Inflammatory macrophage (primary cell): ENCODE data around the gene LRRN4.

ENCODE experiments used
- DNase-seq, 2 donors: peaks; one replicate each; pipeline ENCODE4 v3.0.0-alpha.2; 2020 to 2022

The LRRN4 gene

DNA sequence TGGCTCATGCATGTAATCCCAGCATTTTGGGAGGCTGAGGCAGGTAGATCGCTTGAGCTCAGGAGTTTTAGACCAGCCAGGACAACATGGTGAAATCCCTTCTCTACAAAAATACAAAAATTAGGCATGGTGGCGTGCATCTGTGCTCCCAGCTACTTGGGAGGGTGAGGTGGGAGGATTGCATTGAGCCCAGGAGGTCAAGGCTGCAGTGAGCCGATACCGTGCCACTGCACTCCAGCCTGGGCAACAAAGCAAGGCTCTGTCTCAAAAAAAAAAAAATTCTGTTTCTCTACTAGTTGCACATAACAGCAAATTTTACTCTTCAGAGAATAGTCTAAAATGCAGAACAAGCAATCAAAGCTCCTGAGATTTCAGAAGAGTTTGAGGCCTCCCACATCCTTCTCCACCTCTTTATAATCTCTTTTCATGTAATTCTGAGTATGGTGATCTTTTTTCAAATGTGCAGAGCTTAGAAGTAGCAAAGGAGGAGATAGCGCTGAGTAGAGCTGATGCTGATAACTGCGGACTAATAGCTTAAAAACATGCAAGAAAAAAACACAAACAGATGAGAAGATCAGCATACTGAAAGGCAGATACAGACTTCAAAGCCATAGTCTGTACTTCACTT lies 23.3 kb downstream of the LRRN4 start:
- no peak for DNase-seq

DNA sequence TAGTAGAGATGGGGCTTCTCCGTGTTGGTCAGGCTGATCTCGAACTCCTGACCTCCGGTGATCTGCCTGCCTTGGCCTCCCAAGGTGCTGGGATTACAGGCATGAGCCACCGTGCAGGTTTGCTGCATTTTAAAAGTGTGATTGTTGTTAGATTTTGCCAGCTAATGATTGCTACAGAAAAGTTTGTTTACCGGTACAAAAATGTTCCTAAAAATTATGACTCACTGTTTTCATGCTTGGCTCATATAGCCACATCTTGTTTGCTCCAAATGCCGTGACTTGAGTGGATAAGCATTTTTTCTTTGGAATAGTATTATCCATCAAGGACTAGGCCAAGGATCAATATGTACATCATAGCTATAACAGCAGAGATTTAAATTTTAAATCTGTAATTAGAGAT lies 24.3 kb downstream of the LRRN4 start:
- DNase-seq, result no peak

GRCh38 chr20:6028818-6029217 lies 25.0 kb downstream of the LRRN4 start:
- no peak for DNase-seq

DNA sequence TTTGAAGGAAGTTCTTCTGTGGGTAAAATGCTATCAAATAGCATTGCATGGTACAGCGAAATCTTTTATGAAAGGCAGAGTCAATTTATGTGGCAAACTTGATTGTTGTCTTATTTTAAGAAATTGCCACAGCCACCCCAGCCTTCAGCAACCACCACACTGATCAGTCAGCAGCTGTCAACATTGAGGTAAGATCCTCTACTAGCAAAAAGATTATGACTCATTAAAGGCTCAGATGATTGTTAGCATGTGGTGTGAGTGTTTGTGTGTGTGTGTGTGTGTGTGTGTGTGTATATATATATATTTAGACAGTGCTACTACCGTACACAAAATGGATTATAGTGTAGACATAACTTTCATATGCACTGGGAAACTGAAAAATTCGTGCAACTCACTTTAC lies 27.8 kb downstream of the LRRN4 start:
- DNase-seq, result peak; percentile 42 to 46

DNA sequence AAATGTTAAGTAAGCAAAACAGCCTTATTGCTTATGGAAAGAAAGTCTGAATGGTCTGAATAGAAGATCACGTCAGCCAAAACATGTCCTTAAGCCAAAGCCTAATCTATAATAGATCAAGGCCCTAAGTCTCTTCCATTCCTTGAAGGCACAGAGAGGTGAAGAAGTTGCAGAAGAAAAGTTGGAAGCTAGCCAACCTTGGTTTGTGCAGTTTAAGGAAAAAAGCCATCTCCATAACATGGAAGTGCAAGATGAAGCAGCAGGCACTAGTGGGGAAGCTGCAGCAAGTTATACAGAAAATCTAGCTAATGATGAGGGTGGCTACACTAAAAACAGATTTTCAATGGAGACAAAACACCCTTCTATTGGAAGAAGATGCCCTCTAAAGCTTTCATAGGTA lies 29.1 kb downstream of the LRRN4 start:
- peak; percentile 44 to 47 for DNase-seq

GRCh38 chr20:6017880-6018279 lies 36.0 kb downstream of the LRRN4 start:
- no peak for DNase-seq

DNA sequence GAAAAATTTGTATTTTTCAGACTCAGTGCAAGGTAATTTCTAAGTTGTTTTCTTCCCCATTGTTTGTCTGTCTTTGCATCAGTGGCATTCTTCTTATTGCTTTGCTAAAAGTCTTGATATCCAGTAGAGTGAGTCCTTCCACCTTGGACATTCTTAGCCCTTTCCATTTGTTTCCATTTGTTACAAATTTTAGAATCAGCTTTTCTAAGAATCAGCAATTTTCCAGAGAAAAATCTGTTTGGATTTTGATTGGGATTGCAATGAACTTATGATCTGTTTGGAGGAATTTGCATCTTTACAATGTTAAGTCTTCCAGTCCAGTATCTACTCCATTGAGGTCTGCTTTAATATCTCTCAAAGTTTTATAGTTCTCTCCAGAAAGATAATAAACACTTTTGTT lies 36.4 kb downstream of the LRRN4 start:
- DNase-seq, result no peak

DNA sequence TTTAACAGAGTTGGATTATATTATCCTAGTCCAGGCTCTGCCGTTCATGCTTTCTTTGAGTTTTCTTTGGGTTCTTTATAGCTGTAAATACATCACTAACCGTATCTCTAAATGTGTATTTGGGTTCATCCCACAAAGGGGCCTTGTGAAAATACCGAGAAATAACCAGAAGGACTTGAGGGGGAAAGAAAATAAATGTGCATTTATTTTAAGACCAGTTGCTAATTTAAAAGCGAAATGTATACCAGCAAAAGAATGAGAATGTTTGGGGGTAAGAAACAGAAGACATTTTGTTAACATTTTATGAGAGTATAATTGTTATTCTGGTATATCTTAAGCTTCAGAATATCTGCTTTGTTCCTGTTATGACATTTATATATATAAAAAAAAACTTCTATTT lies 38.9 kb downstream of the LRRN4 start:
- DNase-seq, result no peak

DNA sequence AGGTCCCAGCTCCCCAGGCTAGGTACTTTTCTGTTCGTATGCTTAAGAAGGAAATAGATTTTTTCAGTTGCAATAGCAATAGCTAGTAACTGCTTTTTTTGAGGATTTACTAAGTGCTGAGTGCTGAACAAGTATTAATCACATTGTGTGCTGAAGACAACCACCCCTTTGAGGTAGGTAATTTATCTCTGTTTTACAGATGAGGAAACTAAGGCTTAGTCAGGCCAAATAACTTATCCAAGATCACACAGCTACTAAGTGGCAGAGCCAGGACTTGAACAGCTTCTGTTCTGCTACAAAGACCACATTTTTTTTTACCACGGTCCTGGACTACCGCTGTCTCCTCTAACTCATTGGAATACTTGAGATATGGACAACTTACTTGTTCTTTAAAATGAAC lies 39.8 kb downstream of the LRRN4 start:
- no peak for DNase-seq

- no peak for DNase-seq
These were observed 41.7 kb downstream of the LRRN4 start for GRCh38 chr20:6012179-6012578.

- DNase-seq, result peak; percentile 93 to 94
These were observed 45.6 kb downstream of the LRRN4 start for GRCh38 chr20:6008254-6008653.

DNA sequence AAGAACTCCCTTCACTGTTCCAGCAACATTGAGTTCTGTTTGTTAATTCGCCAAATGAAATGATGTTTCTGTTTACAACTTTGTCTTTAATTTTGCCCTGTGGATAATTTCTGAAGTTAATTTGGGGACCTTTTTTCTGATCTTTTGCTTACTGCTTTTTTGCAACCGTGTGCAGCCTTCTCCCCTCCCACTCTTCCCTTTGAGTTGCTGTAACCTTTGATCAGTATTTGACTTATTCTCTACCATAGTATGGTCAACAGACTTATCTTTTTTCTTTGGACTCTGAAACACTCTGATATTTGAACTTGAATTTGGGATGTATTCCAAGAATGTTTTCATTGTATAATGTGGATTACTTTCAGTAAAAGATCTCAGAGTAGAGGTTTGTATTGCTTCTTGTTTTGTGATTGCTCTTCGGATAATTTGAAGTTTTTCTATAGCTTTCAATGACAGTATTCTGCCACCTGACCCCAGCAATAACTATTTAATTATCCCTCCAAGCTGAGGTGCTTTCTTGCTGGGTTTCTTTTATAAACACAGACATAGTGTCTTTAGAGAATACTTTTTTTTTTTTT lies 46.2 kb downstream of the LRRN4 start:
- DNase-seq, result peak in 1 of 2 donors; percentile 8

GRCh38 chr20:6007094-6007528 lies 46.7 kb downstream of the LRRN4 start:
- peak in 1 of 2 donors; percentile 24 for DNase-seq

DNA sequence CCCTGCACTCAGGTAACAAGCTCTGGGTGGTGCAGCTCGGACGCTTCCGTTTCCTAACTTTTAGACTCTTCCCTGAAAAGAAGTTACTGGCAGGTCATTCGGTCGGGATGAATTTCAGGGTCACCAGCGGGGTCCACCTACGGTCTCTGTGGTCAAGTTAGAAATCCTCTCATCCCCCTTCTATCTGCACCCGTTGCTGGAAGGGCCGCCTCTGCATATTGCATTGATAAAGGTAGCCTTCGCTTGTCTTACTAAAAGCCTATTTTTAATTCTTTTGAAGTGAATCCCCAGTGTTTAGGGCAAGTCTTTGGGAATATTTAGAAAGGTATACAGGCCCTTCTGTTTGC lies 47.3 kb downstream of the LRRN4 start:
- no peak for DNase-seq

DNA sequence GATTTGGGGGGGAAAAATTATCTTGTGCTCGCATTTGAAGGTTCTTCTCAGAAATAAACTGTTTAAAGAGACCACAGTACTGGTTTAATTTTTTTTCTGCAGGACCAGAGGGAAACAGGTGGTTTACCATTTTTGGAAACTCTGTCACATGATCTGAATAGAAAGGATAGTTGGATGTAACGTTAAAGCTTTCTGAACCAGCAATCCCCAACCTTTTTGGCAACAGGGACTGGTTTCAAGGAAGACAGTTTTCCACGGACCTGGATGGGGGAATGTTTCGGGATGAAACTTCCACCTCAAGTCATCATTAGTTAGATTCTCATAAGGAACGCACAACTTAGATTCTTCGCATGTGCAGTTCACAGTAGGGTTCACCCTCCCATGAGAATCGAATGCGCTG lies 53.0 kb downstream of the LRRN4 start:
- no peak for DNase-seq

DNA sequence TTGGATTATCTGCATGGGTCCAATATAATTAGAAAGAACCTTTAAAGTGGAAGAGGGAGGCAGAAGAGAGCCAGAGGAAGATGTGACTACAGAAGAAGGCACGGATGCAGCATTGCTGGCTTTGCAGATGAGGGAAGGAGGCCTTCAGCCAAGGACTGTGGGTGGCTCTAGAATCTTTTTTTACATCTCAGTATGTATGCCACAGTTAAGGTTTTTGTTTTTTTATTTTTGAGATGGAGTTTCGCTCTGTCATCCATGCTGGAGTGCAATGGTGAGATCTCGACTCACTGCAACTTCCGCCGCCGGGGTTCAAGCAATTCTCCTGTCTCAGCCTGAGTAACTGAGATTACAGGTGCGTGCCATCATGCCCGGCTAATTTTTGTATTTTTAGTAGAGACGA lies 54.1 kb downstream of the LRRN4 start:
- no peak for DNase-seq

DNA sequence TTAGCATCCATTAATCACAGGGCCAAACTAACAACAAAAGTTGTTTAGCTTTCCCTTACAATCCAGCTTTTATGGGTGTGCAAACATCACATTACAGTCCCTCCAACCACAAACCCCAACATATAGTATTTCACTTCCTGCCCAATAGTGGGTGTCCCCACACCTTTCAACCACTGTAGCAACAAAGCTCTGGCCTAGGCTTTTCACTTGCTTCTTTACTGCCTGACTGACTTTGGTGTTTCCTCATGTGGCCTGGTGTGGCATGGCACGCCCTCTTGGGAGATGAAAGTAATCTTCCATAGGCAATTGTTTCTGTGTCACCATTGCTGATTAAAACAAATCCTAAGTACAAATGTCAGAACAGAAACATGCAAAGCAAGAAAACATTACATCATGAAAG lies 57.1 kb downstream of the LRRN4 start:
- DNase-seq, result no peak

DNA sequence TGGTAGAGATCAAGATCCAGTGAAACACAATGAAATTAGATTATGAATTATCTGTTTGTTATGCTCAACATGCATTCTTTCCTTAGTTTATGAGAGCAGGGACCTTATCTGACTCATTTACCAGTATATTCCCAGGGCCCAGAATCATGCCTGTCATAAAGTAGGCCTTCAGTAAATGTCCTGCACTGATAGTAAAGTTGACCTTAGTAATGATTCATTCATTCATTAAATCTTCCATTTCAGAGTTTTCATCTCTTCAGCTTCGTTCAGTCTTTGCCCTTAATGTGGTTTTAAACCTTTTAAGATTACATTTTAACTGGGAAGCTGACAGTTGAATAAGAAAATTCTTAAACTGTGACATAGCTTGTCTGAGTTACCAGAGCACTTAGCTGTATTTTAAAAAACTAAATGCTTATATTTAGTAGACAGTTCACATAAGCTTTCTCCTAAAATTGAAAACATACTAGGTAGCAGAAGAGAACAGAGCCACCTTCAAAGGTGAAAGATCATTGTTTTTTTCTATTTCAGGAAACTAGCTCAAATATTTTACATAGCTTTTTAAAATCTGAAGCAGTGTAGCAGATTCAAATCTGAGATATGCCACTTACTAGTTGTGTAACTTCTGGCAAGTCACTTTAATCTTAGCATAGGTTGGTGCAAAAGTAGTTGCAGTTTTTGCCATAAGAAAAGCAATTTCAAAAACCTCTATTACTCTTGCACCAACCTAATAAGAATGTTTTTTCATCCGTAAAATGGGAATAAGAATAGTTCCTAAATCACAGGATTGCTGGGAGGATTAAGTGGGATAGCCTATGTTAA lies 62.0 kb downstream of the LRRN4 start:
- no peak for DNase-seq

DNA sequence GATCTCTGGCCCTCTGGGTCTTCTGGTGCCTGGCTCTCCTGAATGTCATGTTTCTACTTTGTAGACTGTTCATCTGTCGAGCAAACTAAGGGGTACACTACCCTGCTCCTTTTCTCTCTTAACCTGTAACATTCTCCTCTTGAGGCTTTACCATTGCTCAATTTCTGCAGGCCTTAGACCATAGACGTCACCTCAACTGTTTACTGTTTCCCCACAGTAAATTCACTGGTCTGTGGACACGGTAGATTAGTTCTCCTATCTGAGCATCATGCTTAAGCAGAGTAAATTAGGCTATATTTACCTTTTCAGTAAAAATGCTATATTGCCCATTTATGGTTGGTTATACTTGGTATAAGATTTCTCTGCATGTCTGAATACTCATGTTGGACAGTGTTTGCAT lies 62.9 kb downstream of the LRRN4 start:
- no peak for DNase-seq
